Activated CD8-positive, alpha-beta memory T cell treated with anti-CD3 and anti-CD28 coated beads, Interleukin-2, amount 50 U/mL, for 1 hour (primary cell): ENCODE measurements around the gene FAM110D.

Source experiments
- DNase-seq: peaks from one replicate; pipeline ENCODE4 v3.0.0-alpha.2; 2020; ENCODE audit errors: extremely low read depth

The FAM110D gene

DNA sequence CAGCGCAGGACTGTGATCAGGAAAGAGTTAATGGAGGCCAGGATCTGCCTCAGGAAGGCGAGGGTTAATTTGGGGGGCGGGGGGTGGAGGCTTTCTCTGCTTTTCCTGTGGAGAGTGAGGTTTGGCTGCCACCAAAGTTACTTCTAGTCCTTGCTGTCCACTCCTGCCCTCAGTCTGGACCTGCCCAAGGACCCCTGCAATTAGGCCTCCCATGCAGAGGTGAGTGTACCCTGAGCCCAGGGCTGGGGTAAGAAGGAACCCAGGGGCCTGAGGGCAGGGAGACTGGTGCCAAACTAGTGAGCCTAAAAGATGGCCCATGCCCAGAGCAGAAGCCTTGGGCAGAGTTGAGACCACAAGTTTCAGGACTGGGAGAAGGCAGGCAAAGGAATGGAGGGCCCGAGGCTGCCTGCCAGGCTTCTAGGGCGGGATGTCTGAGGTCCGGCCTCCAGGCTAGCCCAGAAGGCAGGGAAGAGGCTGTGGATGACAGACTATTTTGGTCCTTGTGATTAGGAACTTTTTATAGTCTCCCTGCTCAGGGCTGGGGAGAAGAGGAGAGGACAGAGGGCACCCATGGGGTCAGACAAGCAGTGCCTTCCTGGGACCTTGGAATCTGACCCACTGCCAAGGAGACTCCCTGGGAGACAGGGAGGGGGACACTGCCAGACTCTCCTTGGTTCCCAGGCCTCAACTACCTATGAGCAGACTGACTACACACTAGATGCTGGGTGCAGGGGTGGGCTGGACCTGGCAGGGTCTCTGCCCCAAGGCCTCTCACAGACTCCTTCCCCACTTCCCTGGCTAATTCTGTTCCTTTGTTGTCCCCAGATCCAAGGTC lies at the start of gene FAM110D:
Gene FAM110D, plus strand, starts transcription at position 172 of the 835 bp plus-strand sequence. CDS start 2,213 bp downstream, outside the sequence.
- DNase-seq: no peak

DNA sequence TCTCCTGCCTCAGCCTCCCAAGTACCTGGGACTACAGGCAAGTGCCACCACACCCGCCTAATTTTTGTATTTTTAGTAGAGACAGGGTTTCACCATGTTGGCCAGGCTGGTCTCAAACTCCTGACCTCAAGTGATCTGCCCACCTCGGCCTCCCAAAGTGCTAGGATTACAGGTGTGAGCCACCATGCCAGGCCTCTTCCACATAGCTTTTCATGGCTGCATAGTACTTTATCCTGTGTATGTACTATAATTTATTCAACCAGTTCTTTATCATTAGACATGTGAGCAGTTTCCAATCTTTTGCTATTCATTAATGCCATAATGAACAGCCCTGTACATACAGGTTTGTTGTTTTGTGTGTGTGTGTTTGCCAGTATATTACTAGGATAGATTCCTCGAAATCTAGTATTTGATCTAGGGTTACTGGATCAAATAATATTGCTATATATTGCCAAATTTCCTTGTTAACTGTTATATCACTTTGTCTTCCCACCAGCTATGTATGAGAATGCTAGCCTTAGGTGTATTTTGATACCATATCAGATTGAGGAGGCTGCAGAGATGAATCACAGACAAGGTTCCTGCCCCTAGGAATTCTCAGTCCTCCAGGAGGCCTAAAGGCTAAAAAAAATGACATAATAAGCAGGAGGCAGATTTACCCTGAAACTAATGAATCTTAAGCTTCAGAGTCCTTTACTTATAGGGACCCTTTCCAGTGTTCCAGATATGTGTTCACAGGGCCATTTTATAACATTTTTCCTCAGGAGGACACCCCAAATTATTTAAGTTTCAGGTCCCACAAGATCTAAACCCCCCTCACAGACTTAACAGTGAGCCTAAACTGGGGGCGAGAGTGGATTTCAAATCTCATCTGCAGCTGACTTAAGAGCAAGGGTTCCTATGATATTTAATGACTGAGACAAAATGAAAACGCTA lies 49.4 kb upstream of the FAM110D start:
- DNase-seq: no peak

DNA sequence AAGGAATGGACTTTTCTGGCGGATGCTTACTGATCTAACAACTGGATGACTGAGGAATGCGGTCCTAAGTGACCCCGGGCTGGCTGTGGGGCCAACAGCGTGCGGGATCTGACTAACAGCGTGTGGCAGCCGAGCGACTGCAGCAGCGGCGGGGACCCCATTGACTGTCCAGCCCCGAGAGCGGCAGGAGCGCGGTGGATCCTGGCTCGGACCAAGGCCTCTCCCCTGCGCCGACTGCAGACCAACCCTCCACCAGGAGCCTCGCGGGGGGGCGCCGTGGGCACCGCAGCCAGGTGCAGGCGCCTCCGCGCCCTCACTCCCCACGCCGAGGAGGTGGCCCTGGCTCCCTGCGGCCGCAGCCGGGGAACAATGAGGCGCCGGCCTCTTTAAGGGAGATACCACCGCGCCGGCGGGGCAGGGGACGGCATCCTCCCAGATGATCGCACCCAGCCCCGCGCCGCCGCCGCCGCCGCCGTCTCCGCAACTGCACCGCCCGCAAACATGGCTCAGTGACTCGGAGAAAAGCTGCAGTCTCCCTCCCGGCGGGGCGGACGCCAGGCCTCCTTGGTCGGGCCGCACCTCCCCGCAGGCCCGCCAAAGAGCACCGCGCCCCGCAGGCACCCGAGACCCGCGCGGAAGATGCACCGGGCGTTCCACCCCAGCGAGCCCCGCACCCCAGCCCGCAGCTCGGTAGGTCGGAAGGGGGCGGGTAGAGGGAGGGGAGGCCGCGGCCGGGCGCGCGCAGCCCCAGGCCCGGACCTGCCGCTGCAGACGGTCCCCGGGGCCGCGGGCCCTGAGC lies 47.9 kb upstream of the FAM110D start:
- DNase-seq: no peak

DNA sequence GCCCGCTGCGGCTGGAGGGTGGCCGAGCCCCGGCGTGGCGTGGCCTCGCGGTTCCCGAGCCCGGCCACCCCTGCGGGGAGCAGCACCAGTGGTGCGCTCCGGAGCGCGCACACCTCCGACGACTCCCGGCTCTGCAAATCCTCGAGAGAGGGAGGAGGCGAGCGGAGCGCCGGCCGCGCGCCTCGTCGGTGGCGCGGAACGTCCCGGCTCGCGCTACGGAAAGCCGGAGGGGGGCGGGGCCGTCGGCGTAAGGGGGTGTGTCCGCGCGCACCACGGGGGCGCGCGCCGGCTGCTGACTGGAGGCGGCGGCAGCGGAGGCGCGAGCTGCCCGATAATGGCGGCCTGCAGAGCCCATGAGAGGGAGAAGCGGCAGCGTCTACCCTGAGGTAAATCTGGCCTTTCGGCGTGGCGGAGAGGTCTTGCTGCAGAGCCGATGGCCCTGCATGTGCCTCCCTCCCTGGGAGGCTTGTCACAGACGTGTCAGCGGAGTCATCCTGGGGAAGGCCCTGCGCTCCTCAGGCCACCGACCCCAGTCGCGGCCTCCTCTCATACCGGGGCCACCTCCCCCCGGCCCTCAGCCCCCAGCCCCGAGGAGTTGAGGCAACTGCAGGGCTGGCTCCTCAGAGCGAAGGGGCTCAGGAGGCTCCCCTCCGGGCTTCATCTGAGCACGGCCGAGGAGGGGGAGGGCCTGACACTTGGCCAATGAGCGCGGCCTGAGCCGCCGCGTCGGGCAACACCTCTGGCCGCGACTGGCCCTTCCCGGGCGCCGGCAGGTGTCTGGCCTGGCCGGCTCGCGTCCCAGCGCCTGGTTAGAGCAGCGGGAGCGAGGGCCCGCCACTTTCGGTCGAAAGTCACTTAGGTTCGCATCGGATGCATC lies 47.1 kb upstream of the FAM110D start, which contains the start of gene PDIK1L:
Gene PDIK1L, plus strand, starts transcription at position 295 of the 877 bp plus-strand sequence. CDS start 2,485 bp downstream, outside the sequence.
- DNase-seq: peak; percentile 76

DNA sequence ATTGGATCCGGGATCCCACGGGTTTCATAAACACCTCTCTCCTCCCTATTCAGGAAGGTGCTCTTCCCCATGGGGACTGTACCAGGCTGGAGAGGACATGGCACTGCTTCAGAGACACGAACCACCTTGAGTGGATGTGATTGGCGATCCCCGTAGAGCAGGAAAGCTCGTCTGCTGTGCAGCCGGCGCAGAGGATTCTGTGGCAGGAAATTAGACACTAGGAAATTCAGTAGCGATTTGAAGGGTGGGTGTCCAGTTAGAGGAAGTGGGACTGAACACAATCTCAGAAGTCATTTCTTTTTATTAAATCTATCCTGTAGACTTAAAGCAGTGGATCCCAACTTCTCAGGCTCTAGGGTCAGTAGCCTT lies 46.5 kb upstream of the FAM110D start:
- no peak for DNase-seq

DNA sequence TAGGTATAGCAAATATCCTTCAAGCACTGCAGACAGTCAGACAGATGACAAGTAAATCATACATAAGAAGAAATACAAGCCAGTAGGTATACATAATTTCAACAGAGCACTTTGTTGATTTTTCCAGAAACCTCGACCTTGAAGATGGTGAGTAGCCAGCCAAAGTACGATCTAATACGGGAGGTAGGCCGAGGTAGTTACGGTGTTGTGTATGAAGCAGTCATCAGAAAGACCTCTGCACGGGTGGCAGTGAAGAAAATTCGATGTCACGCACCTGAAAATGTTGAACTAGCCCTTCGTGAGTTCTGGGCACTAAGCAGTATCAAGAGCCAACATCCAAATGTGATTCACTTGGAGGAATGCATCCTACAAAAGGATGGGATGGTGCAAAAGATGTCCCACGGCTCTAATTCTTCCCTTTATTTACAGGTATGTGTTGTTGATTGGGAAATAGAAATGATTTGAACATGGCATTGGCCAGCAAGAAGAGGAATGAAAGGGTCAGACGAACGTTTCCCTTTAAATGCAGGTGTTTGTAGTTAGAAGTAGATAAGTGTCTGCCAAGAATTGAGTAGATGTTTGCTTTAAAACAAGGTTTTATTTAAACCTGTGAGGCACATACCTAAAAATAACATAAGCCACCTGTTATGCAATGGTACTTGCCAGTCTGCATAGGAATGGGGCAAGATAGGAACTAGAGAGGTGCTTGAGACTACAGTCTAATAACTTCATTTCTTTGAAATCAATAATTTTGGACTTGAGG lies 44.5 kb upstream of the FAM110D start:
- no peak for DNase-seq

DNA sequence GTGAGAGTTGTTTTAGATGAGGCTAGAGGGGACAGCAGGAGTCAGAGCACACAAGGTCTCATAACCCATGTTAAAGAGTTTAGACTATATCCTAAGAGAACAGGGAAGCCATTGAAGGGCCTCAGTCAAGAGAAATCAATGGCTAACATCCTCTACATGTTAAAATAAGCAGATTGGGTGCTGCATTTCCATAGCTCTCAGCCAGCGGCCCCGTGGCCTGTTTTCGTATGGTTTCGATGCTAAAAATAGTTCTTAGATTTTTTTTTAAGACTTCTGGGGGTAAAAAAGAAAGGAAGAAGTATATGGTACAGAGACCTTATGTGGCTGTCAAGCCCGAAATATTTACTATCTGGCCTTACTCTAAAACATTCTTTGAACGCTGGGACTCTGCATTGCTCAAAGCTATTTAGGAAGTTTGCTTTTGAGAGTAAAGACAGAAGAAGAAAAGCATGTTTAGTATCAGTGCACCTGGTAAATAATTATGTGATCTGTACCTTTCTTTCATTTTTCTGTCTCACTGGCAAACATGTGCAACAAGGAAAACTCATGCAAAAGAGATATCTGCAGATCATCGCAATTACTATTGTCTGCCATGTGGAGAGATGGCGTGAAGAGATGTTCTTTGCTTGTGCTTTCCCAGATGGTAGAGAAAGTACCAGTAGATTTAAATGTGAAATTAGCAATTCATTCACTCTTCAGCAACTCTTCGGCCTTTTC lies 38.8 kb upstream of the FAM110D start:
- no peak for DNase-seq

DNA sequence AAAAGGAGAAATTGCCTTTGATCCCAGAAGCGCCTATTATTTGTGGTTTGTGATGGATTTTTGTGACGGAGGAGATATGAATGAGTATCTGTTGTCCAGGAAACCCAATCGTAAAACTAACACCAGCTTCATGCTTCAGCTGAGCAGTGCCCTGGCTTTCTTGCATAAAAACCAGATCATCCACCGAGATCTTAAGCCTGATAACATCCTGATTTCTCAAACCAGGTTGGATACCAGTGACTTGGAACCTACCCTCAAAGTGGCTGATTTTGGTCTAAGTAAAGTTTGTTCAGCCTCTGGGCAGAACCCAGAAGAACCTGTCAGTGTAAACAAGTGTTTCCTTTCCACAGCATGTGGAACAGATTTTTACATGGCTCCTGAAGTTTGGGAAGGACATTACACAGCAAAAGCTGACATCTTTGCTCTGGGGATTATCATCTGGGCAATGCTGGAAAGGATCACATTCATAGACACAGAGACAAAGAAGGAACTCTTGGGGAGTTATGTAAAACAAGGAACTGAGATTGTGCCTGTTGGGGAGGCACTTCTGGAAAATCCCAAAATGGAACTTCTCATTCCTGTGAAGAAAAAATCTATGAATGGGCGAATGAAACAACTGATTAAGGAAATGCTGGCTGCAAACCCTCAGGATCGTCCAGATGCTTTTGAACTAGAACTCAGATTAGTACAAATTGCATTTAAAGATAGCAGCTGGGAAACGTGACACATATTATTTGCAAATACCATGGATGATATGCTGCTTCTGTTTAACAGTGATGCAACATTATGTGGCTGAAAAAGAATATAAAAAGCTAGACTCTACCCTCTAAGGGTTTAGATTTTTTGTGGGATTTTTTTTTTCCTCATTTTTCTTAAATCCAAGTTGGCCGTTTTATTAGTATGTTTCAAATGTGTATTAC lies 36.8 kb upstream of the FAM110D start:
- DNase-seq: no peak

DNA sequence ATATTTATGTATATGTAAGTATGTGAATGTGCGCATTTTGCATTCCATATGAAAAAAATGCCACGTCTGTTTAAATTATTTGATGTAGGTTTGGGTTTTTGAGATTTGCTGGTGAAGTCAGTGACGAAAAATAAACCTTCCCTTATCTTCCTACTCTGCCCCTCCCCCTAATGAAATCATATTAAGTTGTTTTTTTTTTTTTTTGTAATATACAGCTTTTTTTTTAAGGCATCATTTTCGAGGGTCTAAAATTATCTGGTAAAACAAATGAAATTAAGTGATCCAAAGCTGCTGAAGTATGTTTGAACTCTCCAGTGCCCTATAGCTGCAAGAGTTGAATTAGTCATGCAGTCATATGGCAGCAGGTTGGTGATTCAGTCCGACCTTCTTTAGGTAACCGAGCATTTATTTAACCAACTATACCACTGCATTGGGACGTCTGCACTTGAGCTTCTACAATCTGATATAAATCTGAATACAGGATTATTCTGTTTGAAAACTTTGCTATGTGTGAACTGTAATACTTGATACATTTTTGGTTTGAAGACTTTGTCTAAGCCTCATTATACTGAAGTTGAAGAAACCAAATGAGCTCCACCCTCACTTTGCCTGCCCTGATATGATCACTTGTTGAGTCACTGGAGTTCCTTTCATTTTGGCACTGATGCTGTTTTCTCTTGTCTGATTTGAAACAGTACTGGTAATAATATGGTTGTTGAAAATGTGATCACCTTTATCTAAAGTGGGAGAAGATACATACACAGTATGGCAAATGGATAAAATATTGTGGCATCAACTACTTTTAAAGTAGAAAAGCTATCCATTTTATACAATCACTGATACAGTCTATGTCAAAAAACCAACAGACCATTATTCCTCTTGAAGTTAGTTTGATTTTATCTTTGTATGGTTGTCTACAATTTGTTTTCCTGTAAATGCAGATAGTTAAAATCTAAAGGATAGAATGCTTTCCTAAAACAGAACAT lies 35.6 kb upstream of the FAM110D start:
- DNase-seq: no peak

DNA sequence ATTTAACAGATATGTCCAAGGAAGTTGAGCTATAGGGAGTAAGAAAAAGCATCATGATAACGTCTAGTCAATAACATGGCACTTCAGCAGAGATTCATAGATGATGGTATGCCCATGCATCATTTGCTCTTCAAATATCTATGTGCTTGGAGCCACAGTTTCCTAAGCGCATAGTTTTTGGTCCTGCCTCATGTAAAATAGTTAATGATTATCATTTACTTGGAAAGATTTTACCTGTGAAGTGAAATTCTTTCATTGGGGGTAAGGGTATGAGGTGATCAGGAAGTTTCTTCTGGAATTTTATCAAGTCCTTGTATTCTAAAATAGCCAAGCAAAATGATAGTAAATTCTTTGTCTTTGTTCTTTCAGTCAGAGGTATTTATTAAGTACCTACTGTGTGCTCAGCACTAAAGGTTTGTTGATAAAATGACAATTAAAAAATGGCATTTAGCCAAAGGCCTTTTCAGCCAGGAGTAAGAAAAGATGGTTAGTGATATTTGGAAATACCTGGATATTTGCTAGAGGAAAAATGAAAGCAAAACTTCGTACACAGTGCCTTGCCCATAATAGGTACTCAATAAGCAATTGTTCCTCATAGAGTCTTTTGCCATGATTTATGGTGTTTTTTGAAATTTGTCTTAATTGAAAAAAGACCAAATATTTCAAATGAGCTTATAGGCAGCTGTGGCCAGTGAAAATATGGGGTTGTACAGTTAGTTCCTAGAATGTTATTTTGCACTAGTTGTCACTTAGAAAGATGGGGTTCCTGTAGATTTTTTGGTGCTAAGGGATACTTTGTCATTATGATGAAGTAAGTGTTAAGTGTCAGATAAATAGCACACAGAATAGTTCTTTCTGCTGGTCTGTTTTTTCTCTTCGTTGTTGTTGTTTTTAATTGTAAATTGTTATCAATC lies 34.2 kb upstream of the FAM110D start:
- no peak for DNase-seq

DNA sequence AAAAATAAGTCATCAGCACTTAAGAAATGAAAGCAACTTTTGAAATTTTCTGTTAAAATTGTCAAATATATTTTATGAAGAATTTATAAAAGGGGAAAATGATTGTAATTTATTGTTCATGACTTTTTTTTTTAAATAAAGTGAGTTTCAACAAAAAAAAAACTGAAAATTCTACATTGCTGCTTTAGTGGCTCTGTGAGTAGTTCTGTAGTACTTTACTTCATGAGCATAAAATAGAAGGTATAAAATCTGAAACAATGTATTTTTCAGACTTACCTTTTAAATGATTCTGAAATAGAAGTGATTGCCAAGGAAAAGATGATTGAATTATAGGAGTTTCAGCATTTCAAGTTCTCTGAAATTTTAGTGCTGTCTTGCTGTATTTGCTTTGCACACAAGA lies 33.5 kb upstream of the FAM110D start:
- no peak for DNase-seq

DNA sequence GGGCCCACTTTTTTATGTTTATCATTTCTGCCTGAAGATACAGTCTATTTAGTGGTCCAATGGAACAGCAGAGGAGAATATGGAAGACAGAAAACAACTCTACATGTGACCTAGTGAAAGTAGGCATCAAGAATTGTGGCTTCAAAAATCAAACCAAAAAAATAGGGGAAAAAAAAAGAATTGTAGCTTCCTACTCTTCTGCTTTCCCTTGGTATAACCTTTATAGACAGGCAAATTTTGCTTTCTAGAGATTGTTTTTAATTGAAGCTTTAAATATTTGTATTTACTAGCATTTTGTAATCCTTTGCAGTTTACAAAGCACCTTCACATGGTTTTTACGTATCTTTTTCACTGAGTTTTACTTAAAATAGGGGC lies 32.9 kb upstream of the FAM110D start:
- DNase-seq: no peak

DNA sequence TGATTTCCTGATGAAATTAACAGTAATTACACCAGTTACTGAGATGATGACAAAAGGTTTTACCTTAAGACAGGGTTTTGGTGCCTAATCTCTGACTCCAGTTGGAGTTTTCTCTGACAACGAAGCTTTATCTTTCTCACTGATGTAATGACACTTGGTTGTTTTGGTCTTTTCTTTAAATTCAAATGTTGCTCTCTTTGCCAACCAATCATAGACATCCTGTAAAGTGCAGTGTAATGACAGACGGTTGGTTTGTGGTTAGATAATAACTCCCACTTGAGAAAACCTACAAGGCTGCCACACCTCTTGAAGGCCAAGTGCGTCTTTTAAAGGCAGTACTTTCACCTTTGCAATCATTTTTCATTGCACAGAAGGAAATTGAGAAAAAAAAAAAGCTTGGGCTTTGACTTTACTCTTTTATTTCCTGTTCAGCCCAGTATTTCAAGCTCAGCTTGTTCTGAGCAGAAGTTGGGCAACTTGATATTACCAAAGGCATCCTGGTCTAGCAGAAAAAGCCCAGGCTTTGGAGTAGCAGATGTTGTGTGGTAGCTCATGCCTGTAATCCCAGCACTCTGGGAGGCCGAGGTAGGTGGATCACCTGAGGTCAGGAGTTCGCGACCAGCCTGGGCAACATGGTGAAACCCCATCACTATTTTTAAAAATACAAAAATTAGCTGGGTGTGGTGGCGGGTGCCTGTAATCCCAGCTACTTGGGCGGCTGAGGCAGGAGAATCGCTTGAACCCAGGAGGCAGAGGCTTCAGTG lies 32.4 kb upstream of the FAM110D start:
- peak; percentile 47 for DNase-seq

DNA sequence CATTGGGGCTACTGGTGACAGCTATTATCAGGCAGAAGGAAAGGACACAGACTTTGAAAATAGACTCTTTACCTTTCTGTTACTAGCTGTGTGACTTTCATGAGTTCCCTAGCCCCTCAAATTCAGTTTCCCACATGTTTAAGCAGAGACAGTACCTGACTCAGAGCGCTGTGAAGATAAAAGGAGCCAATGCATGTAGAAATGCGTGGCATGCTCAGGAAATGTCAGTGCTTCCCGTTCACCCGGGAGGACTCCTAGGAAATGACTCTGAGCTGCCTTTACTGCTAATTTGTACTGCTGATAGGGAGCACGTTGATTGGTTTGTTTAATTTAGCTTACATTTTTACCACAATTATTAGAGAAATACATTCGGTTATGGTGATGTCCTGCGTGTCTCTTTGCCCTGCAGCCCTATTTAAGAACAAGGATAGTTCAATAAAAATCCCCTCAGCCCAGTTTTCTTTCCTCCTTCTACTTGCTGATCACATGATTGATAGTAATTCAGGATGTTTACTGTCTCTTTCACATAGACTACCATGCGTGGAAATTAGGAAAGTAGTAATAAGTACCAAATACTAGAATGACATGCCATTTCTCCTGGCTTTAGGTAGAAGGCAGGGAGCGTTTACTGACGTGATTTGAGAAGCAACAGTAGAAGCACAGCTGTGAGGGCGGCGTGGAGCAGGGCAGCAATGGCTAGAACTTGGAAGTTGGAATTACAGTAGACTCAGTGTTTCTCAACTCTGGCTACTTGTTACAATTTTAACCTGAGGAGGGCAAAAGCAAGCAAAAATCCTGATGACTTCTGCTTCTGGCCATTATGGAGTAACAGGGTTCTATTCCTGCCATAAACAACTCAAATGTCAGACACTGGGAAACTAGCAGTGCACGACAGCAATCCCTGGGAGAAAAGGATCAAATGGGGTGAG lies 31.4 kb upstream of the FAM110D start:
- no peak for DNase-seq
